ENCODE data around the gene CTNNA2. TPM values are rescaled to one million over a fixed set of nuclear protein-coding genes. Genes with fewer than 3 reads are reported as not detected.

Gene CTNNA2
- total RNA-seq, 2 donors from 2014 or later: not detected

DNA sequence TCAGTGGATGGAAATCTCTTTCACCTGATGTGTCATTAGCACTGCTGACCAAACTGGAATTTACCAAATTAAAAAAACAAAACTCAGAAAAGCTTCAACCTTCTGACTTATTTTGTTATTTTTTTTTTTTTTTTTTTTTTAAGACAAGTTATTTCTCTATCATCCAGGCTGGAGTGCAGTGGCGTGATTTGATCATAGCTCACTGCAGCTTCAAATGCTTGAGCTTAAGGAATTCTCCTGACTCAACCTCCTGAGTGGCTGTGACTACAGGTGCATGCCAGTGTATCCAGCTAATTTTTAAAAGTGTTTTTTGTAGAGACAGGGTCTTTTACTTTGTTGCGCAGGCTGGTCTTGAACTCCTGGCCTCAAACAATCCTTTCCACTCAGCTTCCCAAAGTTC, 636.1 kb downstream of the CTNNA2 start:
- Mint-ChIP-seq H3K9me3 (peaks cover 5 to 8% of the 10 kb centered on the region in 2 donors), H3K36me3 (no peaks in the 10 kb centered on the region), H3K27ac (no peak overlapping the region)
- DNase-seq (ENCODE audit: low spot score in 2 of 2) (no peak), ATAC-seq (no peak)

DNA sequence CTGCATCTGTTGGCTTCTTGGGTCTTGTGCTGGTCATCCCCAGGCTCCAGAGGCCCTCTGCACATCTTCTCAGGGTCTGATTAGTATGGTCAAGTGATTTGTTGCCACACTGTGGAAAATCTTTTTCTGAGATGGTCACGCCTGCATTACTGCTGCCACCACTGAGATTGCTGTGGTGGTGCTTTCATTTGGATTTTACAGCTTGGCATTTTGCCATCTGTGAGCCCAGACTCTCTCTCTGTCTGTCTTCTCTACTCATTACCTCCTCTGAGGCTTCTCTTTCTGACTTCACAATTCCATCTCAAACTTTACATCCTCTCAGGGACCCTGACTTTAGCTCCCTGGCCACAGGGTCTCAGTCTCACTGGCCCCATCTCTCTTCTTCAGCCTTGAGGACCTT, 637.1 kb downstream of the CTNNA2 start:
- ATAC-seq (no peak), DNase-seq (ENCODE audit: low spot score in 2 of 2) (no peak)
- Mint-ChIP-seq H3K27ac (no peak overlapping the region), H3K9me3 (peaks cover 5 to 8% of the 10 kb centered on the region in 2 donors), H3K36me3 (no peaks in the 10 kb centered on the region)

DNA sequence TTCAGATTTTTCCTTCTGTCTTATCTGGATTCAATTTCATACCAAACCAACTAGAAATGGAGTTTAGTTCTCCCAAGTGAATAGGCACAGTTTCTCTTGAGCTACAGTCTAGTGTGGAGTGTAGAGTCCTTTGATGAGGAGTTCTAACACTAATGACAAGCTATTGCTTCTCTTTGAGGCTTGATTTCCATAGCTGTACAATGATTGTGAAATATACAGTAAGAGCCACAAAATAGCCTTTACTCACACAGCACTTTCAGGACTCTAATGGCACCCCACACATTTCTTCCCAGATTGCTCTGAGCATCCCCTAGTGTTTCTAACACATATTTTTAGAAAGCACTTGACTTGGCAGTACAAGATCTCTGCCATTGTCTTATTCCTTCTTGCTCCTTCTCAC, 638.4 kb downstream of the CTNNA2 start:
- Mint-ChIP-seq H3K36me3 (no peaks in the 10 kb centered on the region), H3K9me3 (peaks cover 7 to 14% of the 10 kb centered on the region in 2 donors), H3K27ac (no peak overlapping the region)
- no peak for DNase-seq (ENCODE audit: low spot score in 2 of 2)
- no peak for ATAC-seq

DNA sequence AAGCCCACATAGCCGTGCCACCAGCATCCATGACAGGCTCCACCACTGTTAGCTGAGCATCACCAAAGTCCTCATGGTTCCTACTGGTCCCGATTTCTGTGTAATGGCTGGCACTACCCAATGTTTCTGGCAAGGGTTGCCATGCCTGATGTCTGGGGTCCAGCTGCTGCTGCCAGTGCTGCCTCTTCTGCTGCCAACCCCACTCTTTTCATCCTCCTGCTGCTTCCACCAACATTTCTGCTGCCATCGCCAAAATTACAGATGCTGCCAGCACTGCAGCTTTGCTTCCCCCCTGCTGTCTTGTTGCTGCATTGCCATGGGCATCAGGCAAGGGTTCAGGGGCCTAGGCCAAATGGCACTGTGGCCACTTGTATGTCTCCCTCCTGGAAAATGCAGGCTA, 638.8 kb downstream of the CTNNA2 start:
- Mint-ChIP-seq H3K9me3 (peaks cover 5 to 14% of the 10 kb centered on the region in 2 donors), H3K36me3 (no peaks in the 10 kb centered on the region), H3K27ac (no peak overlapping the region)
- DNase-seq (ENCODE audit: low spot score in 2 of 2) (no peak), ATAC-seq (no peak)

DNA sequence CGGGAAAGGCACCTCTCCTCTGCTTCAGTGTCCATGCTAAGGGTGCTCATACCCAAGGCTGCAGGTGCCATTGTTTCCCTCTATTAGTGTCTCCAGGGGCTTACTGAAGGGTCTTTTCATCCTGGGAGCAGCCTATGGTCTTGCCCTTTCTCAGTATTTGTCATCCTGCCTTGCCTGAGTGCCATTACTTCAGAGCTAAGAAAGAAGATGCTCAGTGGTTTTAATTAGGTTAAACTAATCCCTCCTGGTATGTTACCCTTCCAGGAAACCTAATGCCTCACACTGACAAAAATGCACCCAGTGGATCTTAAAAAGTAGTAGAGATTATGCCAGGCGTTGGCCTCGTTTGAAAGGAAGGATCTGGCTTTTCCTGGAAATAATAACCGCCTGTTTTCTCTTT, 640.3 kb downstream of the CTNNA2 start:
- Mint-ChIP-seq H3K27ac (peak overlapping the region in 1 of 2 donors; percentile 50), H3K36me3 (no peaks in the 10 kb centered on the region), H3K9me3 (peaks cover 5 to 18% of the 10 kb centered on the region in 2 donors)
- ATAC-seq: no peak
- no peak for DNase-seq (ENCODE audit: low spot score in 2 of 2)

DNA sequence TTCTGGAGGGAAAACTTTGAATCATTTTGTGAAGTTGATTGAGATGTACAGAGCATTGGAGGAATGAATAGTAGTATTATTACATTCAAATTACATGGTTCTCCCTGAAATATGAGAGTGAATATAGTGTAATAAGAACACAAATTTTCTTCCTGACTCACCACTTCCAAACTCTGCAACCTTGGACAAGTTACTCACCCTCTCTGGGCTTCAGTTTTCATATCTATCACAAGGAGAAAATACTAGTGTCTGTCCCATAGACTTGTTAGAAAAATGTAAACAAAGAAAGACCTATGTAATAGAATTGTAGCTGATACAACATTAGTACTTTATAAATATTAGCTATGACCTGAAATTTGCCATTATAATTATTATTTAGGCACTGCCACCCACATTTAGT, 640.9 kb downstream of the CTNNA2 start:
- H3K9me3 Mint-ChIP-seq: peaks cover 5 to 18% of the 10 kb centered on the region in 2 donors
- ATAC-seq (no peak), DNase-seq (ENCODE audit: low spot score in 2 of 2) (no peak)
- H3K27ac Mint-ChIP-seq: no peak overlapping the region
- H3K36me3 Mint-ChIP-seq: no peaks in the 10 kb centered on the region

DNA sequence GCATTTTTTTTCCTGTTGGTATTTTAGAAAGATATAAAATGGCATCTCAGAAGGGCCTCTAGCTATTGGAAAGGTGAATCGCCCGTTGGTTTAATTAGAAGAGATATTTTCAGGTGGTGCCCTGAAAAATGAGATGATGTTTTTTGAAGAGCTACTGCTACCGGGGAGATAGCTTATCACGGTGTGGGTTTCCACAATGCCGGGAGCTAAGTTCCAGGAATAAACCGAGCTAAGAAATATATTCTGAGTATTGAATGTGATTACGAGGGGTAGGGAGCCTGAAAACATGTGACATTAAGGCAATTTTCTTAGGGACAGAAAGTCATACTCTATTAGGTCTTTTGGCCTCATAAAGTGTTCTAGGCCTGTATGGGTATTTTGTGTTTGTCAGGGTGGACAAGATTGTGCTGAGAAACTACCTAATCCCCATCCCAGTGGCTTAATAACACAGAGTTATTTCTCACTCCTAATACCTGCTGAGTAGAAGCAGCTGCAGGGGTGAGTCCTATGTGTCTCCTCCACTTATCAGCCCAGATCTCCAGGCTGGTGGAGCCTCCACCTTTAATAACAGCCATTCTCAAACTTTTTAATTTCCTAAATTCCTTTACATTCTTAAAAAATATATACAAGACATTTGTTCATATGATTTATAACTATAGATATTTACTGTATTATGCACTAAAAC, 641.5 kb downstream of the CTNNA2 start:
- ATAC-seq: no peak
- no peak overlapping the region for H3K27ac Mint-ChIP-seq
- peaks cover 5 to 18% of the 10 kb centered on the region in 2 donors for H3K9me3 Mint-ChIP-seq
- H3K36me3 Mint-ChIP-seq: no peaks in the 10 kb centered on the region
- no peak for DNase-seq (ENCODE audit: low spot score in 2 of 2)

DNA sequence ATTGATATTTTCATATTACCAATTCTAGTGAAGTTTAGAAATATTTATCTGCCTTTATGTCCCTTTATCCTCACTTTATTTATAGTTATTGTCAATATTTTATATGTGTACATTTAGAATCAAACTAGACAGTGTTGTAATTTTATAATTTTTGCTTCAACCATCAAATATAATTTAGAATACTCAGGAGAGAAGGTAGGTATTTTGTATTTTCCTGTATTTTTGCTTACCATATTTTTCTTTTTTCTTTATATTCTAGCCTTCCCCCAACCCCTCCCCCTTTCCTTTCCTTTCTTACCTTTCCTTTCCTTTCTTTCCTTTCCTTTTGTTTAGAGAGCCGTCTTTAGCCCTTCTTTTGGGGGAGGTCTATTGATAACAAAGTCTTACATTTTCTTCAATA, 651.5 kb downstream of the CTNNA2 start:
- ATAC-seq (no peak), DNase-seq (ENCODE audit: low spot score in 2 of 2) (no peak)
- Mint-ChIP-seq H3K36me3 (no peaks in the 10 kb centered on the region), H3K9me3 (peaks cover 10 to 12% of the 10 kb centered on the region in 2 donors), H3K27ac (no peak overlapping the region)

DNA sequence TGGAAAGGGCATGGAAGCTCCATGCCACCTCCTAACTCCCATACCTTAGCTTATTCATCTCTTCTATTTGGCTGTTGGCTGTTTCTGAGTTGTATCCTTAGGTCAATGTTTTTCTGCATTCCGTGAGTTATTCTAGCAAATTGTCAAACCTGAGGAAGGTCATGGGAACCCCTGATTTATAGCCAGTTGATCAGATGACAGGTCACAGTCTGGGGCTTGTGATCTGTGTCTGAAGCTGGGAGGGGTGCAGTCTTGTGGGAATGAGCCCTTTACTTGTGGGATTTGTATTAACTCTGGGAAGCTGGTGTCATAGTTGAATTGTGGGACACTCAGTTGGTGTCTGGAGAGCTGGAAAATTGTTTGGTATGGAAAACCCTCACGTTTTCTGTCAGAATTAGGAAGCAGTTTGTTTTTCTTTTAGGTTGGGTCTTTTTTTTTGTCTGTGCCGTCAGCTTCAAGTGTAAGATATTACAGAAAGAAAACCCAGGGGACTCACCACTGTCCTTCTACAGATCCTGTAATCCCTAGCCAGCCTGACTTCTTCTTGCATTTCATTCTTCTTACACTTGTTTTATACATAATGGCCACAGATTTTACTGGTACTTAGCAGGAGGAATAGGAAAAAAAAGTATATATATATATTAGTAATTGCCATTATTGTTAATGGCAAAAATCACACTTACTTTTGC, 653.8 kb downstream of the CTNNA2 start:
- no peak for DNase-seq (ENCODE audit: low spot score in 2 of 2)
- Mint-ChIP-seq H3K9me3 (peaks cover 4 to 16% of the 10 kb centered on the region in 2 donors), H3K27ac (no peak overlapping the region), H3K36me3 (no peaks in the 10 kb centered on the region)
- no peak for ATAC-seq

DNA sequence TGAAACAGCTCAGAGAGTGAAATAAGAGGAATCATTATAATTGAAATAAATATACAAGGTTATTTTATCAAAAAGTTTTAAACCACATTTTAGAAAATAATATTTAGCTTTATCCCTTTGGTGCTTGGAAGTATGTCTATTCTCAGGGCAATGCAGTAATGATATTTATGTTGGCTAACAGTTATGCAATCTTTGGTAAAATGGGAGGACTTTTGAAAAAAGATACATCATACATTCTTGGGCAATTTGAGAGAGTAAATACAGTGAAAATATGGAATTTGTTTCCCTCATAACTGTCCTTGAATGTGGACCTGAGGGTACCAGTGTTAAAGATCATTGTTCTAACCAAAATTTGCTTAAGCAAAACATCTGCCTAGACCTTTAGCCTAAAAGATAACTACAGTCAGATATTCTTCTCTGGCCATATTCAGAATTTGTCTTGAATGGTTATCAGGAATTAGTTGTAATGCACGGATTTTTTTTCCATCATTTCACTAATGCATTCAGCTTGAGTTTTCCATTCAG, 654.5 kb downstream of the CTNNA2 start:
- H3K27ac Mint-ChIP-seq: no peak overlapping the region
- H3K9me3 Mint-ChIP-seq: peaks cover 4 to 16% of the 10 kb centered on the region in 2 donors
- no peak for DNase-seq (ENCODE audit: low spot score in 2 of 2)
- no peak for ATAC-seq
- H3K36me3 Mint-ChIP-seq: no peaks in the 10 kb centered on the region

DNA sequence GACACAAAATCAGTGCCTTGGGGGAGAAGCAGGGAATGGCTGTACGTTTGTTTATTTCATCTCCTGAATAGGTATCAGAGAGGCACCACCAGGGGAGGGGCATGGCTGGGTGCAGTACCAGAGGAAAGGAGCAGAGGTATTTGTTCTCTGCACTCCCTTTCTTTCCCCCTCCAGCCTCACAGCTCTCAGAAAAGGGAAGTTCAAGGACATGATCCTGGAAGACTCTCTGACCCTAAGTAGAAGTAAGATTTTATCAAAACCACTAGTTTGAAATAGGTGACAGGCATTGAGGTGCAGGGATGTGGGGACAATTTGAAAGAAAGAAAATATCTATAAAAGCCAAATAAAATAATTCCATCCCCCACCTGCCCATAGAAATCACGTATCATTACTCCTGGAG, 655.2 kb downstream of the CTNNA2 start:
- ATAC-seq (no peak), DNase-seq (ENCODE audit: low spot score in 2 of 2) (no peak)
- Mint-ChIP-seq H3K36me3 (no peaks in the 10 kb centered on the region), H3K27ac (no peak overlapping the region), H3K9me3 (peaks cover 8 to 19% of the 10 kb centered on the region in 2 donors)

DNA sequence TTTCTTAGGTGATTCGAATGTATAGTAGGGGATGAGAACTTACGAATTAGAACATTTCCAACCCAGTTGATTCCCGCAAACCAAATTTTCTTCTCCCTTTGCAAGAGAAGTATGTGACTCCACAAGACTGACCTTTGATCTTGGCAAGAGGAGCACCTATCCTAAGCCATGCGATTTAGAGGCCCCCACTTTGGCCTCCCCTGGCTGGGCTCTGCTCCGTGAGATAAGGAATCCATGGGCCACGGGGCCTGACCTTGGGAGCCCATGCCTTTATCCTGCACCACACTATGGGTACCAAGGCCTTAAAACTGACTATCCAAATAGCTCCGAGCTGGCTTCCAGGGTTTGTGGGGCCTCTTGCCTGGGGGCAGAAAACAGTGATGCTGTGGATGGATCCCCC, 656.0 kb downstream of the CTNNA2 start:
- no peaks in the 10 kb centered on the region for H3K36me3 Mint-ChIP-seq
- DNase-seq (ENCODE audit: low spot score in 2 of 2) (no peak), ATAC-seq (no peak)
- H3K9me3 Mint-ChIP-seq: peaks cover 16 to 24% of the 10 kb centered on the region in 2 donors
- H3K27ac Mint-ChIP-seq: no peak overlapping the region

DNA sequence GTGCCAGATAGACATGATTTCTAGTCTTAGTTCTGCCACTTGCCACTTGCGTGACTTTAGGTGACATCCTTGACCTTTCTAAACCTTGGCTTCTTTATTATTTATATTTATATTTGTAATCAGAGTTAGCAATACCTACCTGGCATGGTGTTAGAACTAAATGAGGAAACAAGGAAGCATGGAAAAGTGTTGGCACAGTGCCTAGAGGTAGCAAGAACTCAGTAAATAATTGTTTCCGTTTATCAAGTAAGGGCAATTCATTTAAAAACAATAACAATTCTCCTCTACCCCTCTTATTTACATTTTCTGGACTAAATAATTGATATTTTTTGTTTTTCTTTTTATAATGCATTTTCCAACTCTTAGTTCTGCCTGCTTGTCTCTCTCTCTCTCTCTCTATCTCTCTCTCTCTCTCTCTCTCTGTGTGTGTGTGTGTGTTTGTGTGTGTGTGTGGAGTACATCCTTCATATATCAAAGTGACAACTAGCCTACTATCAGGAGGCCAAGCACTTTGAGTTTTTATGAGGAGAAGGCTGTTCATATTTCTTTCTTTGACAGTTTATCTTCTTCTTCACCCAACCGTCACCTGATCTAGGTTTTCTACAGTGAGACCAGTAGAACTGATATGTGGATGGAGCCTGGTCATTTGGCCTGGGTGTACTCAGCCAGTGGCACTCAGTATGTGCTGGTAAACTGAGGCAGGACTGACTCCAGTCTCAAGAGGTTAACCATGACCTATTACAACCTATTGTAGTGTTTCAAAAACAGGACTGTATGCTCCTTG, 657.2 kb downstream of the CTNNA2 start:
- H3K27ac Mint-ChIP-seq: no peak overlapping the region
- H3K36me3 Mint-ChIP-seq: no peaks in the 10 kb centered on the region
- no peak for ATAC-seq
- H3K9me3 Mint-ChIP-seq: peaks cover 24 to 32% of the 10 kb centered on the region in 2 donors
- DNase-seq (ENCODE audit: low spot score in 2 of 2): no peak

DNA sequence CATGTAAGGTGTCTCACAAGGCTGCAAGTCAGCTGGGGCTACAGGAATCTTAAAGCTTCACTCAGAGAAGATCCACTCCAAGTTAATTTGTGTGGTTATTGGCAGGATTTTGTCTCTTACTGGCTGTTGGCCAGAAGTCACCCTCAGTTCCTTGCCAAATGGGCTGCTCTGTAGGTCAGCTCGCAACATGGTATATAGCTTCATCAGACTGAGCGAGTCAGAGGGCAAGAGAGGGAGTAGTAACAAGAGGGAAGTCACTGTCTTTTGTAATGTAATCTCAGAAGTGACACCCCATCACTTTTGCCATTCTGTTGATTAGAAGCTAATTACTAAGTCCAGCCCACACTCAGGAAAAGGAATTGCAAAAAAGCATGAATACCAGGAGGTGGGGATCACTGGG, 672.2 kb downstream of the CTNNA2 start:
- ATAC-seq (no peak), DNase-seq (ENCODE audit: low spot score in 2 of 2) (no peak)
- H3K9me3 Mint-ChIP-seq: peaks cover 16 to 27% of the 10 kb centered on the region in 2 donors
- H3K27ac Mint-ChIP-seq: no peak overlapping the region
- peaks cover 8 to 15% of the 10 kb centered on the region in 2 donors for H3K36me3 Mint-ChIP-seq

DNA sequence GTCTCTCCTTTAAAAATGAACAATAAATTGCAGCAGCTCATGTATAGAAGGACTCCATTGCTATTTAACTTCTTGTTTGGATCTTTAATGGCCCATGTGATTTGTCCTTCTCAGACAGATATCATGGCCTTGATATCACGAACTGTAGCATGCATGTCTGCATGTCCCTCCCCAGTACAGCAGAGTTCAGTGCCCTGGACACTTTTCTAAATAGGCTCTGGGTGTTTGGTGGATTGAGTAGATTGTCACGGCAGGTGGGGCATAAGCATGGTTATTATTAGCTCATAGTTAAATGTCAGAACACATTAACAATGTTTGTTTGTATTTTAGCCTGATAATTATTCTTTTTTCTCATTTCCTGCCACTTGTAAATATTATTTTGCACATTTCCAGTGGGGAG, 673.4 kb downstream of the CTNNA2 start:
- Mint-ChIP-seq H3K36me3 (peaks cover 0 to 5% of the 10 kb centered on the region in 2 donors), H3K9me3 (peaks cover 8 to 19% of the 10 kb centered on the region in 2 donors), H3K27ac (no peak overlapping the region)
- ATAC-seq (no peak), DNase-seq (ENCODE audit: low spot score in 2 of 2) (no peak)

DNA sequence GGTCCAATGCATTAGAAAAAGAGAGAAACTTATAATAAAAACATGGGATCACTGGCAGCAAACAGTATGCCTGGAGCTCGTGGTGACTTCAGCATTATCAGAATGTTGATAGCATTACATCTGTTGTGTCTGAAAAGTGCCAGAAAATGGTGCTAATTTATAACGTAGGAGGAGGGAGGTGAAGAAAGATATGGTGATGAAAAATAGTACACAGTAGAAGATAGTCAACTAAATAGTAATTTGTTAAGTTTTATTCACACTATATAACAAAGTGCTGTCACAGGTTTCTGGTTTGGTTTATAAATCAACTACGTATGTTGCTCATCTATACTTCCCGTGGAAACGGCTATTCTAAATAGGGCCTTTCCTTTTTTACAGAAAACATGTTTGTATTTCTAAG, 674.3 kb downstream of the CTNNA2 start:
- ATAC-seq: no peak
- peaks cover 9 to 20% of the 10 kb centered on the region in 2 donors for H3K9me3 Mint-ChIP-seq
- H3K27ac Mint-ChIP-seq: no peak overlapping the region
- no peak for DNase-seq (ENCODE audit: low spot score in 2 of 2)
- H3K36me3 Mint-ChIP-seq: no peaks in the 10 kb centered on the region

DNA sequence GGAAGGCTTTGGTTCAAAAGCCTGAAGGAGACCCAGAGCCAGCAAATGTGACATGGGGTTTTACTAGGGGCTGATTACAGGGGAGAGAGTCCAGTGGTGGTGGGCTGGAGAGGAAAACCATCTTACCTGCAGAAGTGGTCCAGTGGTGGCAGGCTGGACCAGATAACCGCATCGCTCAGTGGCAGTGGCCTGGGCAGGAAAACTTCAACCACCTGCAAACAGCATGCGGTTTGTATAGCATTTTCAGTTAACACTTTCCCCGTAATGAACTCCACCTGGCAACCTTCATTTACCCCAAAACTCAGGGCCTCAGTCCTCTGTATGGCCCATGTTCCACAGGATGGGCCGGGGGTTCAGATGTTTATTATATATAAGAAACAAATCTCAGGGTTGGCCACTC, 677.3 kb downstream of the CTNNA2 start:
- Mint-ChIP-seq H3K36me3 (no peaks in the 10 kb centered on the region), H3K9me3 (peaks cover 5 to 11% of the 10 kb centered on the region in 2 donors), H3K27ac (no peak overlapping the region)
- DNase-seq (ENCODE audit: low spot score in 2 of 2) (no peak), ATAC-seq (no peak)
